Natural killer cell (primary cell): ENCODE measurements around the gene CHRNE. TPM values are rescaled to one million over a fixed set of nuclear protein-coding genes. Genes with fewer than 3 reads are reported as not detected.
A peak's percentile ranks its signal among the peaks of the same experiment; 100 is the strongest.
"Not testable (repeated sequence)": the region's sequence is repeated elsewhere in the genome, so short reads cannot be mapped to it uniquely, and the experiment has no call there.

Experiments
- ATAC-seq, 3 donors: fragments of 150-1000 bp in 2 of 3; fragments of 200-7000 bp in 1 of 3; cut with Tn5 transposase; 1 replicate in 1 of 3; 2 replicates in 2 of 3; pipeline ENCODE4 v1.10.0; 2021; ENCODE audit warnings: mild to moderate bottlenecking in 2 of 3, moderate library complexity in 2 of 3
- DNase-seq, 2 donors: peaks; one replicate each; pipeline versions ENCODE4 v3.0.0 to v3.0.0-alpha.2; 2013 to 2021; ENCODE audit warnings: mixed read lengths in 1 of 2
- H3K27ac ChIP-seq: one replicate; pipeline ENCODE4 v1.5.1; 2013; ENCODE audit warnings: mild to moderate bottlenecking, low read length
- H3K27me3 ChIP-seq: one replicate; pipeline ENCODE4 v1.6.1; 2013; ENCODE audit warnings: low read length; ENCODE audit not compliant: control insufficient read depth, insufficient read depth
- H3K36me3 ChIP-seq: one replicate; pipeline ENCODE4 v1.6.1; 2013; ENCODE audit warnings: low read length; ENCODE audit not compliant: control insufficient read depth, insufficient read depth
- H3K4me1 ChIP-seq: one replicate; pipeline ENCODE4 v1.6.1; 2013; ENCODE audit warnings: low read length; ENCODE audit not compliant: control insufficient read depth, insufficient read depth
- H3K4me3 ChIP-seq: one replicate; pipeline ENCODE4 v1.5.1; 2013; ENCODE audit warnings: low read length
- H3K9me3 ChIP-seq: one replicate; pipeline ENCODE4 v1.6.1; 2013; ENCODE audit warnings: low read length; ENCODE audit not compliant: control insufficient read depth, insufficient read depth
- H3K27ac Mint-ChIP-seq, 2 donors: one replicate each; pipeline ENCODE4 v1.8.0; 2022; ENCODE audit warnings: mild to moderate bottlenecking in 2 of 2, mixed read lengths in 2 of 2, moderate library complexity in 1 of 2
- H3K27me3 Mint-ChIP-seq, 2 donors: one replicate each; pipeline ENCODE4 v1.8.0; 2022; ENCODE audit warnings: low read depth in 2 of 2, mixed read lengths in 2 of 2
- H3K36me3 Mint-ChIP-seq: one replicate; pipeline ENCODE4 v1.8.0; 2022; ENCODE audit warnings: mixed read lengths
- H3K4me1 Mint-ChIP-seq, 2 donors: one replicate each; pipeline ENCODE4 v1.8.0; 2022; ENCODE audit warnings: mixed read lengths in 2 of 2
- H3K4me3 Mint-ChIP-seq: one replicate; pipeline ENCODE4 v1.8.0; 2022; ENCODE audit warnings: mild to moderate bottlenecking, moderate library complexity, mixed read lengths
- H3K9me3 Mint-ChIP-seq, 2 donors: one replicate each; pipeline ENCODE4 v1.8.0; 2022; ENCODE audit warnings: mixed read lengths in 2 of 2
- CTCF ChIP-seq: fragments of 200-600 bp; IDR thresholded peaks from one replicate; pipeline ENCODE4 v1.8.0; 2022; ENCODE audit warnings: antibody characterized with exemption
- WGBS: methylation state at CpG from one replicate; pipeline ENCODE4 v1.1.7; 2013; ENCODE audit warnings: missing lambda C conversion rate; ENCODE audit not compliant: insufficient coverage; 5-methylcytosine and 5-hydroxymethylcytosine counted together
- intact Hi-C: fragments of 100-400 bp; cut with micrococcal nuclease; formaldehyde crosslinking; loops from one replicate; pipeline ENCODE4 v1.14.2; 2022
- total RNA-seq, 4 donors: library from RNA; stranded (reverse); fragments of 120-200 nt in 1 of 4; gene quantifications; one replicate each; pipeline versions ENCODE4 v1.2.3 to v1.2.4, GENCODE V29; 2013 to 2022

The CHRNE gene
- total RNA-seq, 3 donors from 2014 or later (not counting 1 experiment from before 2014, with no cell fraction given), result 11.8 to 17.9 (median 11.8) TPM

GRCh38 chr17:4920351-4921048 is 17.6 kb upstream of the CHRNE start:
- H3K27me3 ChIP-seq, result no peaks in the 10 kb centered on the region
- no peak for DNase-seq
- intact Hi-C loops, result no loop called here
- H3K9me3 ChIP-seq, result no peaks in the 10 kb centered on the region
- no peaks in the 10 kb centered on the region for H3K36me3 Mint-ChIP-seq
- no peak overlapping the region for H3K27ac ChIP-seq
- no peaks in the 10 kb centered on the region for H3K27me3 Mint-ChIP-seq
- no peaks in the 10 kb centered on the region for H3K4me1 Mint-ChIP-seq
- H3K9me3 Mint-ChIP-seq, result no peaks in the 10 kb centered on the region
- H3K27ac Mint-ChIP-seq, result no peak overlapping the region
- H3K4me3 Mint-ChIP-seq, result no peak overlapping the region
- H3K4me1 ChIP-seq, result no peaks in the 10 kb centered on the region
- H3K4me3 ChIP-seq, result no peak overlapping the region
- no peak for TF ChIP-seq CTCF
- WGBS, result 94% methylated on average over 9 of the region's 10 CpGs
- peak in 1 of 3 donors; percentile 43 for ATAC-seq
- H3K36me3 ChIP-seq, result no peaks in the 10 kb centered on the region

GRCh38 chr17:4919511-4920047 is 16.7 kb upstream of the CHRNE start:
- 96% methylated on average over 5 of the region's 8 CpGs for WGBS
- no peaks in the 10 kb centered on the region for H3K36me3 Mint-ChIP-seq
- H3K4me3 Mint-ChIP-seq, result no peak overlapping the region
- TF ChIP-seq CTCF, result no peak
- no peaks in the 10 kb centered on the region for H3K27me3 Mint-ChIP-seq
- Histone ChIP-seq H3K36me3 (no peaks in the 10 kb centered on the region), H3K27me3 (no peaks in the 10 kb centered on the region), H3K9me3 (no peaks in the 10 kb centered on the region), H3K4me3 (no peak overlapping the region), H3K27ac (no peak overlapping the region), H3K4me1 (no peaks in the 10 kb centered on the region)
- H3K27ac Mint-ChIP-seq, result no peak overlapping the region
- no peak for ATAC-seq
- intact Hi-C loops, result no loop called here
- no peaks in the 10 kb centered on the region for H3K9me3 Mint-ChIP-seq
- H3K4me1 Mint-ChIP-seq, result no peaks in the 10 kb centered on the region
- DNase-seq, result no peak

GRCh38 chr17:4914551-4914950 is 11.7 kb upstream of the CHRNE start:
- H3K36me3 ChIP-seq, H3K27ac ChIP-seq, H3K4me3 ChIP-seq, intact Hi-C loops, H3K4me3 Mint-ChIP-seq, H3K9me3 Mint-ChIP-seq, H3K27me3 ChIP-seq, H3K4me1 ChIP-seq, ATAC-seq, DNase-seq, H3K9me3 ChIP-seq, H3K27me3 Mint-ChIP-seq, H3K4me1 Mint-ChIP-seq, H3K27ac Mint-ChIP-seq, H3K36me3 Mint-ChIP-seq: not testable (repeated sequence)
- 96% methylated on average over 3 of the region's 4 CpGs for WGBS

GRCh38 chr17:4913994-4914393 is 11.1 kb upstream of the CHRNE start:
- ATAC-seq (no peak), DNase-seq (no peak)
- 100% methylated on average over 1 of the region's 1 CpG for WGBS
- intact Hi-C loops, result no loop called here
- H3K27ac ChIP-seq, result no peak overlapping the region
- H3K36me3 Mint-ChIP-seq, result no peaks in the 10 kb centered on the region
- no peaks in the 10 kb centered on the region for H3K27me3 ChIP-seq
- no peak overlapping the region for H3K4me3 ChIP-seq
- H3K4me3 Mint-ChIP-seq, result no peak overlapping the region
- TF ChIP-seq CTCF, result no peak
- H3K9me3 Mint-ChIP-seq, result no peaks in the 10 kb centered on the region
- H3K4me1 Mint-ChIP-seq, result no peaks in the 10 kb centered on the region
- H3K4me1 ChIP-seq, result peaks cover 8% of the 10 kb centered on the region
- H3K36me3 ChIP-seq, result no peaks in the 10 kb centered on the region
- H3K9me3 ChIP-seq, result no peaks in the 10 kb centered on the region
- H3K27me3 Mint-ChIP-seq, result no peaks in the 10 kb centered on the region
- H3K27ac Mint-ChIP-seq, result no peak overlapping the region
